Adrenal gland (tissue), 12 donors: Measurements from ENCODE around the gene PRKN. TPM values are rescaled to one million over a fixed set of nuclear protein-coding genes. Genes with fewer than 3 reads are reported as not detected.

Experiments used
- DNase-seq, 7 donors: peaks; one replicate each; pipeline ENCODE4 v3.0.0-alpha.2; 2019 to 2020
- H3K27ac ChIP-seq, 5 donors: fragments of 200-600 bp; sonication (generic) in 4 of 5; 1 replicate in 3 of 5; 2 replicates in 2 of 5; pipeline versions ENCODE4 v1.5.1 to v1.8.0; 2016 to 2020; ENCODE audit warnings: mild to moderate bottlenecking in 1 of 5
- H3K27me3 ChIP-seq: fragments of 200-600 bp; 2 replicates; pipeline ENCODE4 v1.8.0; 2021
- H3K36me3 ChIP-seq, 2 donors: fragments of 200-600 bp; replicated peaks in 1 of 2; 1 replicate in 1 of 2; 2 replicates in 1 of 2; pipeline versions ENCODE4 v1.5.1 to v1.8.0; 2018 to 2022
- H3K4me1 ChIP-seq, 2 donors: fragments of 200-600 bp; replicated peaks in 1 of 2; 1 replicate in 1 of 2; 2 replicates in 1 of 2; pipeline versions ENCODE4 v1.5.1 to v1.8.0; 2018 to 2021
- H3K4me3 ChIP-seq, 4 donors: fragments of 200-600 bp; sonication (generic) in 3 of 4; one replicate each; pipeline ENCODE4 v1.5.1; 2016 to 2018
- H3K9me3 ChIP-seq, 3 donors: fragments of 200-600 bp; sonication (generic) in 1 of 3; replicated peaks in 1 of 3; 1 replicate in 2 of 3; 2 replicates in 1 of 3; pipeline versions ENCODE4 v1.5.1 to v1.8.0; 2016 to 2021
- CTCF ChIP-seq, 6 experiments: fragments of 450-650 bp in 4 of 6; fragments of 200-600 bp in 2 of 6; sonication (generic) in 1 of 6; IDR thresholded peaks; 1 replicate in 5 of 6; 2 replicates in 1 of 6; pipeline versions ENCODE4 v1.5.1 to v1.8.0; 2016 to 2021; ENCODE audit warnings: antibody characterized with exemption in 6 of 6, mild to moderate bottlenecking in 2 of 6, moderate library complexity in 1 of 6
- POLR2A ChIP-seq, 2 donors: fragments of 450-650 bp; IDR thresholded peaks; one replicate each; pipeline ENCODE4 v1.6.1; 2017; ENCODE audit warnings: antibody characterized with exemption in 2 of 2, mild to moderate bottlenecking in 2 of 2, moderate library complexity in 1 of 2
- WGBS, 4 donors: extraction: QIAGEN DNeasy Blood & Tissue Kit in 2 of 4; methylation state at CpG; one replicate each; pipeline versions ENCODE4 v1.1.5 to v1.1.7; 2013 to 2017; 5-methylcytosine and 5-hydroxymethylcytosine counted together
- intact Hi-C, 2 donors: fragments of 100-400 bp; cut with DNase I; formaldehyde crosslinking; loops; one replicate each; pipeline versions ENCODE4 v1.14.1 to v1.15.0; 2022 to 2023
- polyA plus RNA-seq, 3 donors: library from polyadenylated mRNA; stranded (reverse); fragments of 200-250 nt in 2 of 3; fragments of 350-450 nt in 1 of 3; fragmentation: Illumina TruSeq in 1 of 3; extraction: RNeasy Lipid Tissue Mini Kit (QIAGEN cat#74804) in 1 of 3; gene quantifications; one replicate each; pipeline ENCODE4 v1.2.3, GENCODE V29; 2013 to 2014
- total RNA-seq, 9 donors: library from RNA; depleted of rRNA in 4 of 9; stranded (reverse); fragments of >200 nt in 4 of 9; fragments of 120-200 nt in 1 of 9; fragmentation: NEBNext Ultra II Directional in 1 of 9; extraction: Animal tissue kit (Norgen Biotek cat#: 25700) in 1 of 9; gene quantifications; one replicate each; pipeline versions ENCODE4 v1.1.0 to v1.2.4, GENCODE V29; 2013 to 2023
- donor health status: healthy with polysubstance abuse.
- donor health status: Bipolar disorder and iron deficiency.
- donor health status: DM: yes; HTN: yes; CAD: no.
- donor health status: DM: no; HTN: no; CAD: no.
- donor health status: DM: no; HTN: no; CAD: no.
- donor health status: DM: yes; HTN: yes; CAD: no.

Gene PRKN
- total and polyA plus RNA-seq, 12 donors = 1.9 to 159 (median 13.3) TPM

- Histone ChIP-seq H3K36me3 (no peaks in the 10 kb centered on the region), H3K4me3 (no peak overlapping the region), H3K9me3 (no peaks in the 10 kb centered on the region), H3K27me3 (no peaks in the 10 kb centered on the region), H3K4me1 (no peaks in the 10 kb centered on the region), H3K27ac (no peak overlapping the region)
- WGBS, 4 donors = 66 to 79% (median 73%) methylated on average over 2 of the region's 2 CpGs
- DNase-seq = no peak
- TF ChIP-seq CTCF (IDR thresholded peaks at IDR 0.05) (no peak), POLR2A (IDR thresholded peaks at IDR 0.05) (no peak)
- intact Hi-C loops = no loop called here
These were observed 1264.5 kb downstream of the PRKN start for GRCh38 chr6:161463071-161463470.

- Histone ChIP-seq H3K4me3 (no peak overlapping the region), H3K36me3 (no peaks in the 10 kb centered on the region), H3K27ac (no peak overlapping the region), H3K27me3 (no peaks in the 10 kb centered on the region), H3K4me1 (no peaks in the 10 kb centered on the region), H3K9me3 (no peaks in the 10 kb centered on the region)
- DNase-seq = no peak
- intact Hi-C loops = no loop called here
- TF ChIP-seq POLR2A (IDR thresholded peaks at IDR 0.05) (no peak), CTCF (IDR thresholded peaks at IDR 0.05) (no peak)
- 55 to 66% (median 60%) methylated on average over 2 of the region's 2 CpGs for WGBS, 4 donors
These were observed 1265.4 kb downstream of the PRKN start for GRCh38 chr6:161462148-161462547.

GRCh38 chr6:161459008-161459615, 1268.5 kb downstream of the PRKN start:
- no peak for DNase-seq
- WGBS, 4 donors = 69 to 91% (median 81%) methylated on average over 1 of the region's 1 CpG
- H3K27ac ChIP-seq = no peak overlapping the region
- H3K4me1 ChIP-seq = no peaks in the 10 kb centered on the region
- no peaks in the 10 kb centered on the region for H3K9me3 ChIP-seq
- H3K27me3 ChIP-seq = no peaks in the 10 kb centered on the region
- no peak overlapping the region for H3K4me3 ChIP-seq
- intact Hi-C loops = no loop called here
- TF ChIP-seq POLR2A (IDR thresholded peaks at IDR 0.05) = no peak
- no peak for TF ChIP-seq CTCF (IDR thresholded peaks at IDR 0.05)
- no peaks in the 10 kb centered on the region for H3K36me3 ChIP-seq

GRCh38 chr6:161458201-161458951, 1269.2 kb downstream of the PRKN start:
- TF ChIP-seq POLR2A (IDR thresholded peaks at IDR 0.05) = no peak
- no peak for TF ChIP-seq CTCF (IDR thresholded peaks at IDR 0.05)
- no peak overlapping the region for H3K27ac ChIP-seq
- H3K36me3 ChIP-seq = no peaks in the 10 kb centered on the region
- no peaks in the 10 kb centered on the region for H3K4me1 ChIP-seq
- WGBS, 4 donors = 73 to 76% (median 75%) methylated on average over 12 of the region's 12 CpGs
- intact Hi-C loops = no loop called here
- DNase-seq = no peak
- no peak overlapping the region for H3K4me3 ChIP-seq
- H3K9me3 ChIP-seq = no peaks in the 10 kb centered on the region
- no peaks in the 10 kb centered on the region for H3K27me3 ChIP-seq
